B cell (primary cell): Measurements from ENCODE around the gene BMPR1A. TPM values are rescaled to one million over a fixed set of nuclear protein-coding genes. Genes with fewer than 3 reads are reported as not detected.

Experiments used
- ATAC-seq: fragments of 200-7000 bp; cut with Tn5 transposase; one replicate; pipeline ENCODE4 v1.10.0; 2021; ENCODE audit warnings: low read depth, mild to moderate bottlenecking, moderate number of reproducible peaks, moderate library complexity
- CTCF ChIA-PET: fragments of 350-600 bp; sonication (Branson Sonifier 250); formaldehyde crosslinking; loops from one replicate; lab custom pipeline; 2021; ENCODE audit warnings: antibody characterized with exemption, inconsistent platforms; lab: Charles Lee
- POLR2A ChIA-PET: fragments of 350-600 bp; sonication (Branson Sonifier 250); formaldehyde crosslinking; loops from one replicate; lab custom pipeline; 2021; ENCODE audit warnings: antibody characterized with exemption; lab: Charles Lee
- DNase-seq: peaks from one replicate; pipeline ENCODE4 v3.0.0; 2013
- H2AFZ ChIP-seq: 2 replicates; pipeline ENCODE4 v1.6.1; 2012; ENCODE audit warnings: mild to moderate bottlenecking, low read depth, low read length; ENCODE audit not compliant: insufficient read depth, poor library complexity, severe bottlenecking
- H3K27ac ChIP-seq, 2 donors: 1 replicate in 1 of 2; 2 replicates in 1 of 2; pipeline ENCODE4 v1.5.1; 2012 to 2013; ENCODE audit warnings: low read length in 2 of 2, mild to moderate bottlenecking in 2 of 2, moderate library complexity in 1 of 2
- H3K27me3 ChIP-seq, 4 experiments: fragments of 200-600 bp in 1 of 4; sonication (generic) in 1 of 4; replicated peaks in 1 of 4; 1 replicate in 2 of 4; 2 replicates in 2 of 4; pipeline versions ENCODE4 v1.6.1 to v1.7.0; 2013 to 2016; ENCODE audit warnings: low read length in 3 of 4, mild to moderate bottlenecking in 2 of 4, mixed read lengths in 1 of 4, moderate library complexity in 1 of 4; ENCODE audit not compliant: insufficient read depth in 4 of 4, control insufficient read depth in 3 of 4; ENCODE audit errors: control extremely low read depth in 1 of 4
- H3K36me3 ChIP-seq, 2 experiments: replicated peaks in 1 of 2; 1 replicate in 1 of 2; 2 replicates in 1 of 2; pipeline versions ENCODE4 v1.6.1 to v1.7.1; 2013; ENCODE audit warnings: low read length in 1 of 2; ENCODE audit not compliant: insufficient read depth in 2 of 2, control insufficient read depth in 1 of 2; ENCODE audit errors: control extremely low read depth in 1 of 2, extremely low read depth in 1 of 2
- H3K4me1 ChIP-seq, 2 donors: fragments of 200-600 bp in 1 of 2; sonication (generic) in 1 of 2; 1 replicate in 1 of 2; 2 replicates in 1 of 2; pipeline versions ENCODE4 v1.5.1 to v1.6.1; 2013 to 2017; ENCODE audit warnings: low read length in 2 of 2; ENCODE audit not compliant: control insufficient read depth in 2 of 2, insufficient read depth in 2 of 2
- H3K4me2 ChIP-seq: replicated peaks from 2 replicates; pipeline ENCODE3; 2012; ENCODE audit warnings: mild to moderate bottlenecking, low read depth, low read length; ENCODE audit not compliant: poor library complexity, severe bottlenecking
- H3K4me3 ChIP-seq, 5 experiments: fragments of 200-600 bp in 1 of 5; sonication (generic) in 1 of 5; 1 replicate in 3 of 5; 2 replicates in 2 of 5; pipeline versions ENCODE4 v1.5.1 to v1.7.0; 2011 to 2016; ENCODE audit warnings: low read length in 4 of 5, mild to moderate bottlenecking in 4 of 5, low read depth in 2 of 5, control low read depth in 1 of 5, moderate library complexity in 1 of 5; ENCODE audit not compliant: insufficient read depth in 1 of 5; ENCODE audit errors: control extremely low read depth in 1 of 5, extremely low read depth in 1 of 5
- H3K79me2 ChIP-seq: fragments of 200-600 bp; sonication (generic); one replicate; pipeline ENCODE4 v1.6.0; 2016; ENCODE audit warnings: low read length; ENCODE audit not compliant: control insufficient read depth, insufficient read depth
- H3K9ac ChIP-seq: fragments of 200-600 bp; sonication (generic); 2 replicates; pipeline ENCODE4 v1.6.1; 2017; ENCODE audit warnings: mild to moderate bottlenecking, low read length, moderate library complexity
- H3K9me3 ChIP-seq, 3 donors: one replicate each; pipeline versions ENCODE4 v1.6.1 to v1.7.1; 2013; ENCODE audit warnings: low read length in 2 of 3; ENCODE audit not compliant: control insufficient read depth in 2 of 3, insufficient read depth in 1 of 3; ENCODE audit errors: control extremely low read depth in 1 of 3
- H4K20me1 ChIP-seq: 2 replicates; pipeline ENCODE4 v1.6.0; 2012; ENCODE audit warnings: mild to moderate bottlenecking, low read length; ENCODE audit not compliant: insufficient read depth, control insufficient read depth, poor library complexity, severe bottlenecking
- H3K27ac Mint-ChIP-seq: one replicate; pipeline ENCODE4 v1.8.0; 2021; ENCODE audit warnings: mixed read lengths
- H3K27me3 Mint-ChIP-seq: one replicate; pipeline ENCODE4 v1.8.0; 2021; ENCODE audit warnings: mixed read lengths
- H3K4me1 Mint-ChIP-seq: one replicate; pipeline ENCODE4 v1.8.0; 2021; ENCODE audit warnings: mixed read lengths
- H3K4me3 Mint-ChIP-seq: one replicate; pipeline ENCODE4 v1.8.0; 2021; ENCODE audit warnings: mixed read lengths
- H3K9me3 Mint-ChIP-seq: one replicate; pipeline ENCODE4 v1.8.0; 2022; ENCODE audit warnings: mixed read lengths; ENCODE audit not compliant: insufficient read depth
- EZH2 ChIP-seq: IDR thresholded peaks from 2 replicates; pipeline ENCODE4 v1.6.1; 2012; ENCODE audit warnings: borderline replicate concordance, low read depth, mild to moderate bottlenecking, moderate library complexity, low read length; ENCODE audit not compliant: insufficient read depth, poor library complexity, severe bottlenecking
- WGBS: methylation state at CpG from one replicate; pipeline ENCODE4 v1.1.5; 2013; ENCODE audit warnings: missing lambda C conversion rate; ENCODE audit not compliant: insufficient coverage; 5-methylcytosine and 5-hydroxymethylcytosine counted together
- intact Hi-C: fragments of 100-400 bp; cut with micrococcal nuclease; formaldehyde crosslinking; loops from one replicate; pipeline ENCODE4 v1.10.0; 2022
- polyA plus RNA-seq: library from polyadenylated mRNA; depleted of rRNA; stranded (reverse); fragments of >200 nt; gene quantifications from 2 replicates; pipeline ENCODE4 v1.2.3, GENCODE V29; 2012
- total RNA-seq, 2 donors: library from RNA; stranded (reverse); fragments of 120-200 nt in 1 of 2; gene quantifications; 1 replicate in 1 of 2; 2 replicates in 1 of 2; pipeline versions ENCODE4 v1.2.3 to v1.2.4, GENCODE V29; 2013 to 2022
- TF ChIP-seq, protein P1 (sequence below): fragments of 200-600 bp; IDR thresholded peaks from one replicate; pipeline ENCODE4 v1.8.0; 2022; ENCODE audit warnings: antibody characterized with exemption, mild to moderate bottlenecking

Gene BMPR1A
- total and polyA plus RNA-seq, 2 donors (not counting 1 experiment from before 2014, with no cell fraction given): 1.9 to 15.1 TPM

DNA sequence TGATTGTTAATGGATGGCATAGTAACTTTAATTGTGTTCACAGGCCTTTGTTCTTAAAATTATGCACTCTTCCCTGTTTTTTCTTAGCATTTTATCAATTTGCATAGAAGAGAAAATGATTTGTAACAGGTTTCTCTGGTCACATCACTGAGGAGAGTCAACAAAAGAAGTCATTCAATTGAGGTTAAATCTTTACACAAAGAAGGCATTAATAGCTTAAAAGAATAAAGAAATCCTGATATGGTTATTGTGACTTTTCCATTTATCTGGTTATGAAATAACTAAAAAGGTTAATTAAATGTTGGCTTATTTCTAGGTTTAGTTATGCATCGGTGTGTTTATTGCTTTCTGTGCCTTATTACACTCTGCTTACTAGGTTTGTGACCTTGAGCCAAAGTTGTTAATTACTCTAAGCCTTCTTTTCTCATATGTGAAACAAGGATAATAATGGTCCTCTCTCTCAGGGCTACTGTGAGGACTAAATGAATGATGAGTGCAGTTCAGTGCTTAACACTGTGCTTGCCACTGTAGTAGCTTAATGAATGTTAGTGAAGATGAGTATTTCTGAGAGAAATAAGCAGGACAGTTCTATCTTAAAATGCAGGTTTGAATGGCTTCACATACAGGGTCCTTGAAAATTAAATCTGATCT lies 12.1 kb downstream of the BMPR1A start:
- Histone ChIP-seq H4K20me1 (no peaks in the 10 kb centered on the region), H3K9me3 (no peaks in the 10 kb centered on the region), H3K27me3 (peaks cover 0 to 5% (median 0%) of the 10 kb centered on the region in 4 experiments), H3K27ac (no peak overlapping the region), H3K36me3 (no peaks in the 10 kb centered on the region), H3K9ac (no peak overlapping the region), H3K4me3 (no peak overlapping the region), H3K4me2 (no peak overlapping the region), H3K79me2 (no peaks in the 10 kb centered on the region), H2AFZ (no peak overlapping the region), H3K4me1 (no peaks in the 10 kb centered on the region)
- no CpG with 5 or more reads among the region's 1 CpG for WGBS
- ChIA-PET POLR2A (no interaction called here), CTCF (interaction anchor here (1.1 kb wide), 1 partner anchor 132 kb away, joined by 3 read pairs; no protein-coding TSS in a partner anchor)
- Mint-ChIP-seq H3K9me3 (no peaks in the 10 kb centered on the region), H3K27ac (no peak overlapping the region), H3K4me1 (peaks cover 5% of the 10 kb centered on the region), H3K27me3 (peaks cover 2% of the 10 kb centered on the region), H3K4me3 (no peak overlapping the region)
- no peak for ATAC-seq
- TF ChIP-seq, protein P1, sequence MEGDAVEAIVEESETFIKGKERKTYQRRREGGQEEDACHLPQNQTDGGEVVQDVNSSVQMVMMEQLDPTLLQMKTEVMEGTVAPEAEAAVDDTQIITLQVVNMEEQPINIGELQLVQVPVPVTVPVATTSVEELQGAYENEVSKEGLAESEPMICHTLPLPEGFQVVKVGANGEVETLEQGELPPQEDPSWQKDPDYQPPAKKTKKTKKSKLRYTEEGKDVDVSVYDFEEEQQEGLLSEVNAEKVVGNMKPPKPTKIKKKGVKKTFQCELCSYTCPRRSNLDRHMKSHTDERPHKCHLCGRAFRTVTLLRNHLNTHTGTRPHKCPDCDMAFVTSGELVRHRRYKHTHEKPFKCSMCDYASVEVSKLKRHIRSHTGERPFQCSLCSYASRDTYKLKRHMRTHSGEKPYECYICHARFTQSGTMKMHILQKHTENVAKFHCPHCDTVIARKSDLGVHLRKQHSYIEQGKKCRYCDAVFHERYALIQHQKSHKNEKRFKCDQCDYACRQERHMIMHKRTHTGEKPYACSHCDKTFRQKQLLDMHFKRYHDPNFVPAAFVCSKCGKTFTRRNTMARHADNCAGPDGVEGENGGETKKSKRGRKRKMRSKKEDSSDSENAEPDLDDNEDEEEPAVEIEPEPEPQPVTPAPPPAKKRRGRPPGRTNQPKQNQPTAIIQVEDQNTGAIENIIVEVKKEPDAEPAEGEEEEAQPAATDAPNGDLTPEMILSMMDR: no peak
- no peak for TF ChIP-seq EZH2
- intact Hi-C loops: no loop called here
- no peak for DNase-seq

DNA sequence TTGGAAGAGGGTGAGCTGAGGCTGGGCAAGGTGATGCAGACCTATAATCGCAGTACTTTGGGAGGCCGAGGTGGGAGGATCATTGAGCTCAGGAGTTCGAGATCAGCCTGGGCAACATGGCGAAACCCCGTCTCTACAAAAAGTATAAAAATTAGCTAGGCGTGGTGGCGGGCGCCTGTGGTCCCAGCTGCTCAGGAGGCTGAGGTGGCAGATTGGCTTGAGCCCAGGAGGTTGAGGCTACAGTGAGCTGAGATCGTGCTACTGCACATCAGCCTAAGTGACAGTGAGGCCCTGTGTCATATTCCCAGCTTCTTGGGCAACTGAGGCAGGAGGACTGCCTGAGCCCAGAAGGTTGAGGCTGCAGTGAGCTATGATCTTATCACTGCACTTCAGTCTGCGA lies 13.6 kb downstream of the BMPR1A start:
- no peaks in the 10 kb centered on the region for H3K79me2 ChIP-seq
- Mint-ChIP-seq H3K9me3 (no peaks in the 10 kb centered on the region), H3K27me3 (peaks cover 2% of the 10 kb centered on the region), H3K27ac (no peak overlapping the region), H3K4me3 (no peak overlapping the region), H3K4me1 (peaks cover 5% of the 10 kb centered on the region)
- CTCF ChIA-PET: no interaction called here
- H3K9ac ChIP-seq: no peak overlapping the region
- no peaks in the 10 kb centered on the region for H3K9me3 ChIP-seq
- POLR2A ChIA-PET: interaction anchor here (0.6 kb wide), 1 partner anchor 65 kb away, joined by 5 read pairs; no protein-coding TSS in a partner anchor
- no peak overlapping the region for H3K4me2 ChIP-seq
- DNase-seq (no peak), ATAC-seq (no peak)
- H2AFZ ChIP-seq: no peak overlapping the region
- H3K27ac ChIP-seq: no peak overlapping the region
- no peaks in the 10 kb centered on the region for H3K4me1 ChIP-seq
- H4K20me1 ChIP-seq: no peaks in the 10 kb centered on the region
- H3K36me3 ChIP-seq: no peaks in the 10 kb centered on the region
- intact Hi-C loops: no loop called here
- TF ChIP-seq, protein P1: no peak
- TF ChIP-seq EZH2: no peak
- H3K27me3 ChIP-seq: peaks cover 0 to 5% (median 0%) of the 10 kb centered on the region in 4 experiments
- WGBS: 100% methylated on average over 7 of the region's 10 CpGs
- H3K4me3 ChIP-seq: no peak overlapping the region
